ENCODE data around the gene SVOPL. TPM values are rescaled to one million over a fixed set of nuclear protein-coding genes. Genes with fewer than 3 reads are reported as not detected.

SVOPL gene
- polyA plus RNA-seq, 3 donors = not detected

DNA sequence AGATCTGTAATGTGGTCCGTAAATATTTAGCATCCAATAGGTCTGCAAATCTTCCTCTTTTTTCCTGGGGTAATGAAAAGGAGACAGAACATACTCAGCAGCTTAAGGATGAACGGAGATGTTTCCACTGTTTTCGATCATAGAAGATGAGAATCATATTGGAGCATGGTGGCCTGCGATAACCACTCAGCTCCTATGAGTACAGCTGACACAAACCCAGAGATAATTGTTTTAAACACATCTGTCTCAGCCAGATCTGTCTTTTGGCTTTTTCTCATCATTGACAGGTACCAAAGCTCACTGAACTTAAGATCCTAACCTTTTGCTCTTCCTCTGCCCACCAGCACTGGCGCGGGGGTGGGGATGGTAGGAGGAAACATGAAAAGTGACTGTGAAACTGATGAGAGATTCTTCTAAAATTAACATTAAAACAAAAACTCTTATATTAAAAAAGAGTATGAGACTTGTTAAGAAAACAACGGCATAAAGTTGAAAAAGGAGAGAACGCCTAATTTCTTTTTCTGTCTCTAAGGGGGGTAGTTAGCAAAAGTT is 71.0 kb downstream of the SVOPL start:
- Histone ChIP-seq H3K4me1 (ENCODE audit: control insufficient read depth in 1 of 2, insufficient read depth in 2 of 2, low read length in 2 of 2) (peaks cover 7 to 14% of the 10 kb centered on the region in 2 donors), H3K36me3 (replicated peaks in 1 of 2; ENCODE audit: control insufficient read depth in 1 of 2, insufficient read depth in 2 of 2, low read length in 2 of 2) (no peaks in the 10 kb centered on the region), H2AFZ (ENCODE audit: insufficient read depth, low read depth, low read length, poor library complexity, severe bottlenecking) (no peak overlapping the region), H3K27ac (ENCODE audit: low read depth in 1 of 2, low read length in 2 of 2) (no peak overlapping the region), H3K9ac (ENCODE audit: insufficient read depth, low read length, poor library complexity, severe bottlenecking) (no peak overlapping the region), H3K4me3 (replicated peaks in 1 of 3; ENCODE audit: low read depth in 2 of 3, low read length in 3 of 3) (no peak overlapping the region), H3K4me2 (replicated peaks; ENCODE audit: extremely low read depth, low read length, poor library complexity, severe bottlenecking) (no peak overlapping the region), H3K27me3 (ENCODE audit: control insufficient read depth in 2 of 2, insufficient read depth in 2 of 2, low read length in 2 of 2) (no peaks in the 10 kb centered on the region), H3K9me3 (replicated peaks in 1 of 2; ENCODE audit: control insufficient read depth in 1 of 2, insufficient read depth in 1 of 2, low read length in 2 of 2) (no peaks in the 10 kb centered on the region), H4K20me1 (ENCODE audit: insufficient read depth, low read length) (no peaks in the 10 kb centered on the region), H3K79me2 (ENCODE audit: insufficient read depth, low read length) (no peaks in the 10 kb centered on the region)
- no CpG with 5 or more reads among the region's 8 CpGs for WGBS (ENCODE audit: insufficient coverage)
- no peaks in the 10 kb centered on the region for H3K36me3 Mint-ChIP-seq
- peaks cover 0 to 4% (median 2%) of the 10 kb centered on the region in 3 donors for H3K27me3 Mint-ChIP-seq (ENCODE audit: low read depth in 3 of 3)
- TF ChIP-seq CTCF (IDR thresholded peaks at IDR 0.05) = no peak
- H3K9me3 Mint-ChIP-seq = peaks cover 0 to 2% (median 0%) of the 10 kb centered on the region in 7 donors
- peaks cover 13% of the 10 kb centered on the region for H3K4me1 Mint-ChIP-seq
- no peak overlapping the region for H3K4me3 Mint-ChIP-seq
- intact Hi-C loops (cut with micrococcal nuclease) = no loop called here
- DNase-seq = no peak
- no peak overlapping the region for H3K27ac Mint-ChIP-seq

DNA sequence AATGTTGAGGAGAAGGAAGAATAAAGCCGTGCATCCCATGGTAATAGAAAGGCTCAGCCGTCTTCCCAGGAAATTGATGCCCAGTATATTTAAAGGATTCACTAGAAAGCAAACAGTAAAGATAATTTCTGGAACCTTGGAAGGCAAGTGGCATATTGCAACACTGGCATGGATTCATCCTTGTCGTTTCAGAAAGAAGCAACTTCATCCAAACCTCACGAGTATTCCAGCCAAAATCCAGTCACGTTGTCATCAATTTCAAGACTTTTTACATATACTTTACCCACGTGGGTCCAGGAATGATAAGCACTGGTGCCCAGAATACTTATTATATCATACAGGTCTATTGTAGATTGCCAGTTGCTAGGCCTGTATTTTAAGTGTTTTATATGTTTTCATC is 73.8 kb downstream of the SVOPL start:
- Histone ChIP-seq H3K36me3 (replicated peaks in 1 of 2; ENCODE audit: control insufficient read depth in 1 of 2, insufficient read depth in 2 of 2, low read length in 2 of 2) (no peaks in the 10 kb centered on the region), H3K27ac (ENCODE audit: low read depth in 1 of 2, low read length in 2 of 2) (no peak overlapping the region), H3K27me3 (ENCODE audit: control insufficient read depth in 2 of 2, insufficient read depth in 2 of 2, low read length in 2 of 2) (no peaks in the 10 kb centered on the region), H3K4me2 (replicated peaks; ENCODE audit: extremely low read depth, low read length, poor library complexity, severe bottlenecking) (no peak overlapping the region), H3K4me3 (replicated peaks in 1 of 3; ENCODE audit: low read depth in 2 of 3, low read length in 3 of 3) (no peak overlapping the region), H4K20me1 (ENCODE audit: insufficient read depth, low read length) (no peaks in the 10 kb centered on the region), H3K4me1 (ENCODE audit: control insufficient read depth in 1 of 2, insufficient read depth in 2 of 2, low read length in 2 of 2) (peaks cover 7 to 14% of the 10 kb centered on the region in 2 donors), H3K79me2 (ENCODE audit: insufficient read depth, low read length) (no peaks in the 10 kb centered on the region), H3K9me3 (replicated peaks in 1 of 2; ENCODE audit: control insufficient read depth in 1 of 2, insufficient read depth in 1 of 2, low read length in 2 of 2) (no peaks in the 10 kb centered on the region), H2AFZ (ENCODE audit: insufficient read depth, low read depth, low read length, poor library complexity, severe bottlenecking) (no peak overlapping the region), H3K9ac (ENCODE audit: insufficient read depth, low read length, poor library complexity, severe bottlenecking) (no peak overlapping the region)
- no peak for DNase-seq
- Mint-ChIP-seq H3K27ac (no peak overlapping the region), H3K4me3 (no peak overlapping the region), H3K27me3 (ENCODE audit: low read depth in 3 of 3) (peaks cover 0 to 4% (median 2%) of the 10 kb centered on the region in 3 donors), H3K4me1 (peaks cover 19% of the 10 kb centered on the region), H3K9me3 (peaks cover 0 to 2% (median 0%) of the 10 kb centered on the region in 7 donors), H3K36me3 (no peaks in the 10 kb centered on the region)
- no peak for TF ChIP-seq CTCF (IDR thresholded peaks at IDR 0.05)
- 95% methylated on average over 4 of the region's 6 CpGs for WGBS (ENCODE audit: insufficient coverage)
- intact Hi-C loops (cut with micrococcal nuclease) = no loop called here

All from CD14-positive monocyte (primary cell).